ENCODE results near the gene LIX1L.

Gene LIX1L

DNA sequence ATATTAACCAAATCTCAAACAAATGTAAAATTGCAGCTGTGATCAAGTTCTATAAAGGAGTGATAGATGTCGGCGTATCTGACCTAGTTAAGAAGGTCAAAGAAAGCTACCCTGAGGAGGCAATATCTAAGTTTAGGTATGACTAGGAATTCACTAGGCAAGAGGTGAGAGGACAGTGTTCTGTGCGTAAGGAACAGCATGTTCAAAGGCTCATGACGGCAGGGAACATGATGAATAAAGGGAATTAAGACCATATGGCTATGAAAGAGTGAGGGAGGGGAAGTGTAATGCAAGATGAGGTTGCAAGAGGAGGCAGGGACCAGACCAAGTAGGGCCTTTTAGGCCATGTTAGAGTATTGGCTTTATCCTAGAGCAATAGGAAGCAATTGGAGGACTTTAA, 8.6 kb downstream of the LIX1L start:
- TF ChIP-seq, protein P1, sequence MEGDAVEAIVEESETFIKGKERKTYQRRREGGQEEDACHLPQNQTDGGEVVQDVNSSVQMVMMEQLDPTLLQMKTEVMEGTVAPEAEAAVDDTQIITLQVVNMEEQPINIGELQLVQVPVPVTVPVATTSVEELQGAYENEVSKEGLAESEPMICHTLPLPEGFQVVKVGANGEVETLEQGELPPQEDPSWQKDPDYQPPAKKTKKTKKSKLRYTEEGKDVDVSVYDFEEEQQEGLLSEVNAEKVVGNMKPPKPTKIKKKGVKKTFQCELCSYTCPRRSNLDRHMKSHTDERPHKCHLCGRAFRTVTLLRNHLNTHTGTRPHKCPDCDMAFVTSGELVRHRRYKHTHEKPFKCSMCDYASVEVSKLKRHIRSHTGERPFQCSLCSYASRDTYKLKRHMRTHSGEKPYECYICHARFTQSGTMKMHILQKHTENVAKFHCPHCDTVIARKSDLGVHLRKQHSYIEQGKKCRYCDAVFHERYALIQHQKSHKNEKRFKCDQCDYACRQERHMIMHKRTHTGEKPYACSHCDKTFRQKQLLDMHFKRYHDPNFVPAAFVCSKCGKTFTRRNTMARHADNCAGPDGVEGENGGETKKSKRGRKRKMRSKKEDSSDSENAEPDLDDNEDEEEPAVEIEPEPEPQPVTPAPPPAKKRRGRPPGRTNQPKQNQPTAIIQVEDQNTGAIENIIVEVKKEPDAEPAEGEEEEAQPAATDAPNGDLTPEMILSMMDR (conservative IDR thresholded peaks at IDR 0.05; ENCODE audit: low read length) = no peak
- TF ChIP-seq EZH2phosphoT487 (IDR thresholded peaks at IDR 0.05; ENCODE audit: borderline replicate concordance) = no peak
- H4K20me1 ChIP-seq (ENCODE audit: insufficient read depth, low read length, poor library complexity, severe bottlenecking) = peaks cover 7% of the 10 kb centered on the region
- H3K9me2 ChIP-seq (replicated peaks; ENCODE audit: low read depth, low read length) = no peaks in the 10 kb centered on the region
- H3F3A ChIP-seq (ENCODE audit: low read depth) = no peaks in the 10 kb centered on the region
- H3K4me3 ChIP-seq (ENCODE audit: low read length, poor library complexity, severe bottlenecking) = no peak overlapping the region
- no peak overlapping the region for H3K4me2 ChIP-seq (ENCODE audit: low read depth, low read length, poor library complexity, severe bottlenecking)
- peaks cover 39% of the 10 kb centered on the region for H3K4me1 ChIP-seq (ENCODE audit: insufficient read depth, low read length, poor library complexity, severe bottlenecking)
- H2AFZ ChIP-seq (ENCODE audit: low read length) = no peak overlapping the region
- H3K9me3 ChIP-seq (ENCODE audit: insufficient read depth, low read depth, low read length) = no peaks in the 10 kb centered on the region
- H3K9ac ChIP-seq (ENCODE audit: low read depth, low read length, poor library complexity, severe bottlenecking) = no peak overlapping the region
- peaks cover 17% of the 10 kb centered on the region; the same call in 1 of the 2 replicates for H3K36me3 ChIP-seq (ENCODE audit: insufficient read depth, low read length)
- peaks cover 58% of the 10 kb centered on the region for H3K79me2 ChIP-seq (ENCODE audit: insufficient read depth, low read length)
- no peaks in the 10 kb centered on the region for H3K27me3 ChIP-seq (ENCODE audit: insufficient read depth, low read length, poor library complexity, severe bottlenecking)

DNA sequence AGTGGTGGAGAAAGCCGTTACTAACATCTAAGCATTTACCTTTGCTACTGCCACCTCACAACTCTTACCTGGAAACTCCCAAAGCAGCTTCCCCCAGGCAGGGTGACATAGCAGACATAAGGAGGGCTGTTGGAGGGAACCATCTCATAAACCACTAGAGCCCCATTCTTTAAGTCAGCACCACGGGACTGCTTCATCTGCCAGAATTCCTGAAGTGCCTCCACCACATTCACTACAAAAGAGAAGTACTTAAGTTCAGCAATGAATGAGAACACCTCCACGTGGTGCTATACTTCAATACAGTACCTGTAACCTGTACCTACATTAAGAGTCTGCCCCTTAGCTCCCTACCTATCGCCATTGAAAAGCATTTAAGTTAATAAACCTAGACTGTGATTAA, 10.3 kb downstream of the LIX1L start:
- Histone ChIP-seq H3K4me3 (ENCODE audit: low read length, poor library complexity, severe bottlenecking) (no peak overlapping the region), H3K27me3 (ENCODE audit: insufficient read depth, low read length, poor library complexity, severe bottlenecking) (no peaks in the 10 kb centered on the region), H3F3A (ENCODE audit: low read depth) (no peaks in the 10 kb centered on the region), H3K4me1 (ENCODE audit: insufficient read depth, low read length, poor library complexity, severe bottlenecking) (peaks cover 28% of the 10 kb centered on the region), H3K9ac (ENCODE audit: low read depth, low read length, poor library complexity, severe bottlenecking) (no peak overlapping the region), H3K9me2 (replicated peaks; ENCODE audit: low read depth, low read length) (no peaks in the 10 kb centered on the region), H3K79me2 (ENCODE audit: insufficient read depth, low read length) (peaks cover 42% of the 10 kb centered on the region; the same call in 1 of the 2 replicates), H3K9me3 (ENCODE audit: insufficient read depth, low read depth, low read length) (no peaks in the 10 kb centered on the region), H4K20me1 (ENCODE audit: insufficient read depth, low read length, poor library complexity, severe bottlenecking) (peaks cover 4% of the 10 kb centered on the region), H2AFZ (ENCODE audit: low read length) (no peak overlapping the region), H3K36me3 (ENCODE audit: insufficient read depth, low read length) (peaks cover 29% of the 10 kb centered on the region; the same call in 1 of the 2 replicates), H3K4me2 (ENCODE audit: low read depth, low read length, poor library complexity, severe bottlenecking) (no peak overlapping the region)
- TF ChIP-seq, protein P1 (conservative IDR thresholded peaks at IDR 0.05; ENCODE audit: low read length) = no peak
- TF ChIP-seq EZH2phosphoT487 (IDR thresholded peaks at IDR 0.05; ENCODE audit: borderline replicate concordance) = no peak

DNA sequence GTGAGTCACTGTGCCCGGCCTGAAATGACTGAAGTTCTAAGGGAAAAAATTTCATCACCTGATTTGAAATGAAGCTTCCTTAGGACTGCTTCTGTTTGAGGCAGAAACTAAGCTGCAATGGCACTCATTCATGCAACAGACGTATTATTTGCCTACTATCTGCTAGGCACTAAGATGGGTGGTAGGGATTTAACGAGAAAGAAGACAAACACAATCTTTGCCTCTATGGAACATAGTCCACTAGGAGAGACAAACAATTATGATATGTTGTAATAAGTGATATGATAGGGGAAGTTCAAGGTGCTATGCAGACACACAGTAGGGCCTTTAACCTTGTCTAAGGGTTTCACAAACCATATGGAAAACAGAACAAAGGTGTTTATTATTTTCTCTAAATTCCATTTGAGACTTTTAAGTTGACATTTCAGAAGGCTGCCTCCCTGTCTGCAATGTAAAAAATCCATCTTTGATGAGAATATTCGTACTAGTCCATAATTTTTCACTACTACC, 11.3 kb downstream of the LIX1L start:
- TF ChIP-seq EZH2phosphoT487 (IDR thresholded peaks at IDR 0.05; ENCODE audit: borderline replicate concordance) = no peak
- TF ChIP-seq, protein P1 (conservative IDR thresholded peaks at IDR 0.05; ENCODE audit: low read length) = no peak
- Histone ChIP-seq H3K4me2 (ENCODE audit: low read depth, low read length, poor library complexity, severe bottlenecking) (no peak overlapping the region), H3K79me2 (ENCODE audit: insufficient read depth, low read length) (peaks cover 32% of the 10 kb centered on the region; the same call in 1 of the 2 replicates), H2AFZ (ENCODE audit: low read length) (no peak overlapping the region), H3K9me2 (replicated peaks; ENCODE audit: low read depth, low read length) (no peaks in the 10 kb centered on the region), H3K36me3 (ENCODE audit: insufficient read depth, low read length) (peaks cover 37% of the 10 kb centered on the region; the same call in 1 of the 2 replicates), H3K9me3 (ENCODE audit: insufficient read depth, low read depth, low read length) (no peaks in the 10 kb centered on the region), H3K4me1 (ENCODE audit: insufficient read depth, low read length, poor library complexity, severe bottlenecking) (peaks cover 19% of the 10 kb centered on the region), H3K9ac (ENCODE audit: low read depth, low read length, poor library complexity, severe bottlenecking) (no peak overlapping the region), H3K27me3 (ENCODE audit: insufficient read depth, low read length, poor library complexity, severe bottlenecking) (no peaks in the 10 kb centered on the region), H4K20me1 (ENCODE audit: insufficient read depth, low read length, poor library complexity, severe bottlenecking) (peaks cover 3% of the 10 kb centered on the region), H3K4me3 (ENCODE audit: low read length, poor library complexity, severe bottlenecking) (no peak overlapping the region), H3F3A (ENCODE audit: low read depth) (no peaks in the 10 kb centered on the region)

All from Loucy (cell line).